Measurements from ENCODE around the gene LRRC15.

DNA sequence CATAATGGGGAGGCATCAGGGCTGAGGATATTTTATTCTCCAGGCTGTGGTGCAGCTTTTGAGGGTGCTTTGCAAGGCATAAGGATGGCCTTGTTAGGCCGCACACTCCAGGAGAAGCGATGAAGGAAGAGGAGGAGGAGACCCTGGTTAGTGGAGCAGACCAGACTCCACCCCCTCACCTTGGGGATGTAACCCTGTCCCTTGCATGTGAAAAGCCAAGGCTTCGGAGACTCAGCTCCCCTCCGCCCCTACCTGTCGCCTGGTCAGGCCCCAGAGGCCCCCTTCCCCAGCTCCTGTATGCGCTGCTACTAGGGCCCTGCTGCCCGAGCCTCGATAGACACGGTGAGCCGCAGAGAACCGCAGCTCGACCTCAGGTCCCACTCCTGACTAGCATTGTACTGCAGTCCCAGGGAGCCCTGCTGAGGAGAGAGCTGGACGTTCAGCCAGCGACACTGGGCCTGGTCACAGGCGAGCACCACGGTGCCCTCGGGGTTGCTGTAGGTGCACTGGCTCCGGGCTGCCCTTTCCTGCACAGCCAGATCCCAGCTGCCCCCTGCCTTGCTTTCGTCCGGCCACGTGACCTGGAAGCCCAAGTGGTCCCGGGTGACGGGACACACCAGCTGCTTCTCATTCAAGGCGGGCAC lies 28.7 kb downstream of the LRRC15 start:
- TF ChIP-seq EZH2 (IDR thresholded peaks at IDR 0.05; ENCODE audit: insufficient read depth, poor library complexity, severe bottlenecking) (no peak), EZH2phosphoT487 (IDR thresholded peaks at IDR 0.05; ENCODE audit: insufficient read depth, low read depth) (no peak)

All from GM23248 (cell line).